ELR (cell line): ENCODE measurements around the gene ANKRD23.
"Not testable (repeated sequence)": the region's sequence is repeated elsewhere in the genome, so short reads cannot be mapped to it uniquely, and the experiment has no call there.

Source experiments
- DNase-seq: peaks from one replicate; pipeline ENCODE4 v3.0.0-alpha.2; 2015; ENCODE audit warnings: low read depth

ANKRD23 gene

GRCh38 chr2:96843538-96844268 lies at the start of gene ANKRD23:
Gene ANKRD23 (minus strand): TSS chr2:96844021. CDS start chr2:96843992, 29 bp downstream.
- no peak for DNase-seq

GRCh38 chr2:96891591-96892333 lies 47.9 kb upstream of the ANKRD23 start:
- DNase-seq = no peak

- no peak for DNase-seq
These were observed 47.0 kb upstream of the ANKRD23 start for GRCh38 chr2:96890726-96891385.

GRCh38 chr2:96890252-96890651 lies 46.4 kb upstream of the ANKRD23 start:
- no peak for DNase-seq

GRCh38 chr2:96889502-96889901 lies 45.7 kb upstream of the ANKRD23 start:
- not testable (repeated sequence) for DNase-seq

- no peak for DNase-seq
These were observed 44.5 kb upstream of the ANKRD23 start for GRCh38 chr2:96888072-96889011.

GRCh38 chr2:96887493-96888012 lies 43.7 kb upstream of the ANKRD23 start:
- no peak for DNase-seq

- no peak for DNase-seq
These were observed 41.9 kb upstream of the ANKRD23 start for GRCh38 chr2:96885432-96886347.

- DNase-seq = no peak
These were observed 40.7 kb upstream of the ANKRD23 start for GRCh38 chr2:96884299-96885094.

GRCh38 chr2:96883306-96883705 lies 39.5 kb upstream of the ANKRD23 start:
- no peak for DNase-seq

GRCh38 chr2:96882906-96883305 lies 39.1 kb upstream of the ANKRD23 start:
- DNase-seq = no peak

GRCh38 chr2:96882230-96882629 lies 38.4 kb upstream of the ANKRD23 start:
- no peak for DNase-seq

GRCh38 chr2:96881349-96882195 lies 37.8 kb upstream of the ANKRD23 start:
- no peak for DNase-seq

- DNase-seq = no peak
These were observed 37.1 kb upstream of the ANKRD23 start for GRCh38 chr2:96880891-96881273.

GRCh38 chr2:96879545-96880040 lies 35.8 kb upstream of the ANKRD23 start:
- DNase-seq = no peak

- DNase-seq = no peak
These were observed 35.1 kb upstream of the ANKRD23 start for GRCh38 chr2:96878796-96879544.

GRCh38 chr2:96878171-96878570 lies 34.4 kb upstream of the ANKRD23 start:
- no peak for DNase-seq

- DNase-seq = no peak
These were observed 33.8 kb upstream of the ANKRD23 start for GRCh38 chr2:96877631-96878092.
